ENCODE data around the gene MAPK8IP2. TPM values are rescaled to one million over a fixed set of nuclear protein-coding genes. Genes with fewer than 3 reads are reported as not detected.

Gene MAPK8IP2
- total and polyA plus RNA-seq, 12 donors = 3.9 to 30.1 (median 16.7) TPM

DNA sequence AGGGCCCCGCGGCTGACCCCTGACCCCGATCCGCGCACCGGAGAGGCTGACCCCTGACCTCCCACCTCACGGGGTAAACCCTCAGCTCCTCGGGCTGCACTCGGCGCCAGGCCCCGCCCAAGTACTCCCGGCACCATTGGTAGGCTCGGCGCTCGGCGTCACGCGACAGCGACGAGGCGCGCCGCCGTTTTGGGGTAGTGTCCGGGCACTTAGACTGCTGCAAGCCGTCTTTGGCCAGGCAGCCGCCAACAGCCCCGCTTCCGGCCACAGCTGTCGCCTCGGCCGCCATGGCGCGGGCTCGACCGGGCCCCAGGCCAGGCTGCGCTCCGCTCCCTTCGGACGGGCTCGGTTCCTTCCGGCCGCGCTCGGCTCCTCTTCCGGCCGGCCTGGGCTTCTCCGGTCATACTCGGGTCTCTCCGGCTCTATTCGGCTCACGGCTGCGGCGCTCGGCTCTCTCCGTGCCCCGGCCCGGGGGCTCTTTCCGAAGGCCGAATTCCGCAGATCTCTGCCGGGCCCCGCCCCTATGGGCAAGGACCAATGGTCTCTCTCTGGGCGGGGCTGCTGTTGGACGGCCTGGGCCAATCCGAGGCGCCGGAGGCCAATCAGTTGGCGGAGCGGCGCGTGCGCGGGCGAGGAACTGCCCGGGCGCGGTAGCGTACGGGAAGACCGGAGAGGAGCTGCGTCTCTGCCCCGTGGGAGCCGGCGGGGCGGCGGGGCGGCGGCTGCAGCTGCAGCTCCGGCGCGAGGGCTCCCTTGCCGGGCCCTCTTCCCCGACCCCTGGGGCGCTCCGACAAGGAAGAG is 17.9 kb upstream of the MAPK8IP2 start, which contains the start of gene CHKB:
CHKB (minus strand) TSS at position 357 of the 801 bp plus-strand sequence; CDS start at position 289, 68 bp downstream.
- intact Hi-C loops (cut with DNase I) = no loop called here
- Histone ChIP-seq H3K27ac (peak within 1 kb of the TSS; percentile 92 to 99 (median 97)), H3K4me3 (peak within 1 kb of the TSS; percentile 66 to 85 (median 80)), H3K36me3 (replicated peaks in 1 of 2) (no peaks in the 10 kb centered on the region), H3K4me1 (replicated peaks in 1 of 2) (peaks cover 27 to 33% of the 10 kb centered on the region in 2 donors), H3K9me3 (replicated peaks in 1 of 3) (no peaks in the 10 kb centered on the region), H3K27me3 (no peaks in the 10 kb centered on the region)
- DNase-seq = peak; percentile 98 to 99 (median 99)
- WGBS, 4 donors = 0% methylated on average over 18 to 96 of the region's 96 CpGs
- TF ChIP-seq CTCF (IDR thresholded peaks at IDR 0.05) = no peak
- TF ChIP-seq POLR2A (IDR thresholded peaks at IDR 0.05) = peak; percentile 85 to 90

DNA sequence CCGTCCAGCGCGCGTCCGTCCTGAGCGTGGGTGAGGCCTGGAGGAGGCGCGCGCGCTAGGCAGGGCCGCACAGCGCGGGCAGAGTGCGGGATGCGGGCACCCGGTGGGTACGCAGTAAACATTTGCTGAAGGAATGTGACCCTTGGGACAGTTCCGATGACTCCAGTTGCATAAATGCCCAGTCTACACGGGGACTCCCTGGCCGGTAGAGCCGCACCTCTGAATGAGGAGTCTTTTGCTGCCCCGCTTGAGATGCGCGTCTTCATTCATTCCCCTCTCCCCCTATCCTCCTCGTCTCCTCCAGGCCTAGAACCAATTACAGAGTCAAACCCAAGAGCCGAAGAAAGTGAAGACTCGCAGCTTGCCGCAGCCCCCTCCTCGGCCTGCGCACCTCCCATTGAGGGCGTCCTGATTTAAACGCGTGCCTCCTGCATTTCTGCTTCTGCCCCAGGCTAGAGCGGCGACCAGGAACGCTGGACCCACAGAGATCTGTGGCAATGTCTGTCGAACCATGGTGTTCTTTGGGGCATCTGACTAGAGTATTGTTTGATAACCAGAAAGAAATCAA is 17.2 kb upstream of the MAPK8IP2 start:
- Histone ChIP-seq H3K4me3 (peak overlapping the region; percentile 66 to 85 (median 80)), H3K27me3 (no peaks in the 10 kb centered on the region), H3K9me3 (replicated peaks in 1 of 3) (no peaks in the 10 kb centered on the region), H3K27ac (peak overlapping the region in 4 of 5 donors; percentile 18 to 99 (median 97)), H3K36me3 (replicated peaks in 1 of 2) (no peaks in the 10 kb centered on the region), H3K4me1 (replicated peaks in 1 of 2) (peaks cover 23 to 28% of the 10 kb centered on the region in 2 donors)
- intact Hi-C loops (cut with DNase I) = no loop called here
- no peak for TF ChIP-seq CTCF (IDR thresholded peaks at IDR 0.05)
- no peak for TF ChIP-seq POLR2A (IDR thresholded peaks at IDR 0.05)
- peak in 1 of 7 donors; percentile 35 for DNase-seq
- WGBS, 4 donors = 9 to 19% (median 11%) methylated on average over 26 to 37 of the region's 37 CpGs

DNA sequence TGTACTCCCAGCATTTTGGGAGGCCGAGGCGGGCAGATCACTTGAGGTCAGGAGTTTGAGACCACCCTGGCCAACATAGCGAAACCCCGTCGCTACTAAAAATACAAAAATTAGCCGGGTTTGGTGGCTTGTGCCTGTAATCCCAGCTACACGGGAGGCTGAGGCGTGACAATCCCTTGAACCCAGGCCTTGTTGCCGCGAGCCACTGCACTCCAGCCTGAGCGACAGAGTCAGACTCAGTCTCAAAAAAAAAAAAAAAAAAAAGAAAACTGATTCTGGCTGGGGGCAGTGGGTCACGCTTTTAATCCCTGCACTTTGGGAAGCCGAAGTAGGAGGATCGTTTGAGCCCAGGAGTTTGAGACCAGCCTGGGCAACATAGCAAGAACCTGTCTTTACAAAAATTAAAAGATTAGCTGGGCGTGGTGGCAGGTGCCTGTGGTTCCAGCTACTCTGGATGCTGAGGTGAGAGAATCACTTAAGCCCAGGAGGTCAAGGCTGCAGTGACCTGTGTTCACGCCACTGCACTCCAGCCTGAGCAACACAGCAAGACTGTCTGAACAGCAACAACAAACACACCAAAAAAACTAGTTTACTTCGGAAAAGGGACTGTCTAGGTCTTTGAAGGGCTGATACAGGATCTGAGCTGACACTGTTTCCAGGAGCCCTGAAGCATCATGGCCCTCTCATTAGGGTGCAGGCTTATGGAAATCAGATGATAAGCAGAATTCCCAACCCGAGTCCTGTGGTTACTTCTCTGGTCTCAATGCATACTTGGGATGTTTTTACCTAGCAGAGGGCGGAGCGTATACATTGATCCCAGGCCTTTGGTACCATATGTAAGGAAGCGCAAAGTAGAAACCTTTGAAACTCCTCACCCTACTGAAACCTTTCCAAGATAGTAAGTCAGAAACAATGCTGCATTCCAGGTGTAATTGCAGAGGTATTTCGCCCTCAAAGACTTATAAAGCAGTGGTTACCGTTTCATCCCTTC is 16.2 kb upstream of the MAPK8IP2 start:
- Histone ChIP-seq H3K4me3 (no peak overlapping the region), H3K27ac (no peak overlapping the region), H3K9me3 (replicated peaks in 1 of 3) (no peaks in the 10 kb centered on the region), H3K36me3 (replicated peaks in 1 of 2) (no peaks in the 10 kb centered on the region), H3K27me3 (no peaks in the 10 kb centered on the region), H3K4me1 (replicated peaks in 1 of 2) (peaks cover 15 to 18% of the 10 kb centered on the region in 2 donors)
- intact Hi-C loops (cut with DNase I) = no loop called here
- DNase-seq = peak in 1 of 7 donors; percentile 14
- WGBS, 4 donors = 94 to 96% (median 95%) methylated on average over 22 to 23 of the region's 23 CpGs
- TF ChIP-seq CTCF (IDR thresholded peaks at IDR 0.05) = no peak
- TF ChIP-seq POLR2A (IDR thresholded peaks at IDR 0.05) = no peak

All from adrenal gland (tissue), 12 donors.